ENCODE results near the gene LSP1. TPM values are rescaled to one million over a fixed set of nuclear protein-coding genes. Genes with fewer than 3 reads are reported as not detected.

Gene LSP1
- total and polyA plus RNA-seq, 2 experiments from 2014 or later = 29.9 to 47.0 TPM

- H3K4me2 ChIP-seq = no peak overlapping the region
- 87% methylated on average over 11 of the region's 11 CpGs for WGBS (ENCODE audit: low lambda C conversion rate, missing lambda C conversion rate)
- DNase-seq (ENCODE audit: low spot score) = no peak
- no peaks in the 10 kb centered on the region for H3K9me2 ChIP-seq (replicated peaks; ENCODE audit: insufficient read depth)
- no peaks in the 10 kb centered on the region for H4K20me1 ChIP-seq (ENCODE audit: insufficient read depth, poor library complexity, severe bottlenecking)
- no peak overlapping the region for H2AFZ ChIP-seq
- H3K27ac ChIP-seq = no peak overlapping the region
- no peak for TF ChIP-seq EZH2 (IDR thresholded peaks at IDR 0.05; ENCODE audit: borderline replicate concordance)
- TF ChIP-seq CTCF (IDR thresholded peaks at IDR 0.05; ENCODE audit: poor library complexity) = no peak
- TF ChIP-seq EZH2phosphoT487 (IDR thresholded peaks at IDR 0.05; ENCODE audit: low read depth, severe bottlenecking, unreplicated experiment) = no peak
- no peak overlapping the region for H3K4me3 ChIP-seq
- H3K9me3 ChIP-seq (ENCODE audit: low read depth) = no peaks in the 10 kb centered on the region
- no peaks in the 10 kb centered on the region for H3K27me3 ChIP-seq
- H3K36me3 ChIP-seq (replicated peaks; ENCODE audit: insufficient read depth, low read depth) = no peaks in the 10 kb centered on the region
- no peaks in the 10 kb centered on the region for H3K4me1 ChIP-seq (ENCODE audit: insufficient read depth)
- no peaks in the 10 kb centered on the region for H3K79me2 ChIP-seq
These were observed 4.2 kb downstream of the LSP1 start for GRCh38 chr11:1857064-1857463.

DNA sequence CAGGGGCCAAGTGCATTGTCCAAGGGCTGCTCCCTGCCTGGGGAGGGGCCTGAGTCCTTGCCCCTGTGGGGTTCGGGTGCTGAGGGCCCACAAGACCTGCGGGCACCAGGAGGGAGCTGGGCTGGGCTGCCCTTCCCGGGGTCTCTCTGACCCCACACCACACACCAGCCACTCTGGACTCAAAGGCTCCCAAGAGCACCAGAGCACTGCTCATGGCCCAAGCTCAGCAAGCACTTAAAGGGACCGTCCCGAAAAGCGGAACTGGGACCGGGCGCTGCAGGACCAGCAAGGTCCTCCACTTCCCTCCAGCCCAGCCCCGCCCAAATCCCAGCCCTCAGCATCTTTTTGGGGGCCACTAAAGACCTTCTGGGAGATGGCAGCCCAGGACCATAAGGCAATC is 5.3 kb downstream of the LSP1 start:
- Histone ChIP-seq H3K79me2 (no peaks in the 10 kb centered on the region), H3K36me3 (replicated peaks; ENCODE audit: insufficient read depth, low read depth) (no peaks in the 10 kb centered on the region), H4K20me1 (ENCODE audit: insufficient read depth, poor library complexity, severe bottlenecking) (no peaks in the 10 kb centered on the region), H3K4me2 (no peak overlapping the region), H3K27me3 (no peaks in the 10 kb centered on the region), H3K27ac (no peak overlapping the region), H2AFZ (no peak overlapping the region), H3K4me3 (no peak overlapping the region), H3K4me1 (ENCODE audit: insufficient read depth) (no peaks in the 10 kb centered on the region), H3K9me2 (replicated peaks; ENCODE audit: insufficient read depth) (no peaks in the 10 kb centered on the region), H3K9me3 (ENCODE audit: low read depth) (no peaks in the 10 kb centered on the region)
- TF ChIP-seq CTCF (IDR thresholded peaks at IDR 0.05; ENCODE audit: poor library complexity) (no peak), EZH2 (IDR thresholded peaks at IDR 0.05; ENCODE audit: borderline replicate concordance) (no peak), EZH2phosphoT487 (IDR thresholded peaks at IDR 0.05; ENCODE audit: low read depth, severe bottlenecking, unreplicated experiment) (no peak)
- no peak for DNase-seq (ENCODE audit: low spot score)
- 95% methylated on average over 9 of the region's 9 CpGs for WGBS (ENCODE audit: low lambda C conversion rate, missing lambda C conversion rate)

- no peak overlapping the region for H3K4me2 ChIP-seq
- no peak overlapping the region for H2AFZ ChIP-seq
- no peak for DNase-seq (ENCODE audit: low spot score)
- TF ChIP-seq EZH2phosphoT487 (IDR thresholded peaks at IDR 0.05; ENCODE audit: low read depth, severe bottlenecking, unreplicated experiment) (no peak), CTCF (IDR thresholded peaks at IDR 0.05; ENCODE audit: poor library complexity) (no peak), EZH2 (IDR thresholded peaks at IDR 0.05; ENCODE audit: borderline replicate concordance) (no peak)
- H3K9me2 ChIP-seq (replicated peaks; ENCODE audit: insufficient read depth) = no peaks in the 10 kb centered on the region
- no peak overlapping the region for H3K27ac ChIP-seq
- no peak overlapping the region for H3K4me3 ChIP-seq
- H3K79me2 ChIP-seq = no peaks in the 10 kb centered on the region
- no peaks in the 10 kb centered on the region for H3K9me3 ChIP-seq (ENCODE audit: low read depth)
- H3K36me3 ChIP-seq (replicated peaks; ENCODE audit: insufficient read depth, low read depth) = no peaks in the 10 kb centered on the region
- H3K27me3 ChIP-seq = no peaks in the 10 kb centered on the region
- WGBS (ENCODE audit: low lambda C conversion rate, missing lambda C conversion rate) = 88% methylated on average over 7 of the region's 7 CpGs
- peaks cover 3% of the 10 kb centered on the region for H3K4me1 ChIP-seq (ENCODE audit: insufficient read depth)
- H4K20me1 ChIP-seq (ENCODE audit: insufficient read depth, poor library complexity, severe bottlenecking) = no peaks in the 10 kb centered on the region
These were observed 5.7 kb downstream of the LSP1 start for GRCh38 chr11:1858576-1858975.

DNA sequence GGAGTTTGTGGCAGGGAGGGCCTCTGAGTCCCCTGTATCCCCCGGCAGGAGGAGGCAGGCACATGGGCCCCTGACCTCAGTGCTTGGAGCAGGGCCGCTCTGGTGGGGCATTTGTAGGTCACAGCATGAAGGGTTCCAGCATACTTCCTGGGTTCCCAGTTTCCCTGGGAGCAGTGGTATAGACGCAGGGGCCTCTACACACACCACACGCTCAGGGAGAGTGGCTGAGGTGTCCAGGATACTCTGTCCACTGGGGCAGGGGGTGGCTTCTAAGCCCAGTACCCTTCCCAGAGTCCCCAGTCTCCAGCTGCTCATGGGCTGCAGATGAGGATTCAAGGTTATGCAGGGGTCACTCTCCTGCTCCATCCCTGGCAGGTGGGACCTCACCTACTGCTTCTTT is 6.1 kb downstream of the LSP1 start:
- H2AFZ ChIP-seq = no peak overlapping the region
- DNase-seq (ENCODE audit: low spot score) = no peak
- H3K27ac ChIP-seq = no peak overlapping the region
- H3K79me2 ChIP-seq = no peaks in the 10 kb centered on the region
- TF ChIP-seq CTCF (IDR thresholded peaks at IDR 0.05; ENCODE audit: poor library complexity) (no peak), EZH2 (IDR thresholded peaks at IDR 0.05; ENCODE audit: borderline replicate concordance) (no peak), EZH2phosphoT487 (IDR thresholded peaks at IDR 0.05; ENCODE audit: low read depth, severe bottlenecking, unreplicated experiment) (no peak)
- no peak overlapping the region for H3K4me3 ChIP-seq
- 93% methylated on average over 4 of the region's 4 CpGs for WGBS (ENCODE audit: low lambda C conversion rate, missing lambda C conversion rate)
- no peak overlapping the region for H3K4me2 ChIP-seq
- H4K20me1 ChIP-seq (ENCODE audit: insufficient read depth, poor library complexity, severe bottlenecking) = no peaks in the 10 kb centered on the region
- no peaks in the 10 kb centered on the region for H3K9me3 ChIP-seq (ENCODE audit: low read depth)
- H3K27me3 ChIP-seq = no peaks in the 10 kb centered on the region
- peaks cover 7% of the 10 kb centered on the region for H3K4me1 ChIP-seq (ENCODE audit: insufficient read depth)
- H3K36me3 ChIP-seq (replicated peaks; ENCODE audit: insufficient read depth, low read depth) = no peaks in the 10 kb centered on the region
- H3K9me2 ChIP-seq (replicated peaks; ENCODE audit: insufficient read depth) = no peaks in the 10 kb centered on the region
